Hematopoietic multipotent progenitor cell treated with erythropoietin and hydrocortisone succinate and interleukin-3 and kit ligand, for 8 days (in vitro differentiated cells): ENCODE data around the gene C1R.
A peak's percentile ranks its signal among the peaks of the same experiment; 100 is the strongest.

Source experiments
- DNase-seq: peaks from one replicate; pipeline ENCODE4 v3.0.0-alpha.2; 2015

C1R gene

GRCh38 chr12:7092229-7092985 is at the start of gene C1R:
Gene C1R (minus strand): TSS chr12:7092445. CDS start chr12:7092388, 57 bp downstream.
- DNase-seq: peak; percentile 70

DNA sequence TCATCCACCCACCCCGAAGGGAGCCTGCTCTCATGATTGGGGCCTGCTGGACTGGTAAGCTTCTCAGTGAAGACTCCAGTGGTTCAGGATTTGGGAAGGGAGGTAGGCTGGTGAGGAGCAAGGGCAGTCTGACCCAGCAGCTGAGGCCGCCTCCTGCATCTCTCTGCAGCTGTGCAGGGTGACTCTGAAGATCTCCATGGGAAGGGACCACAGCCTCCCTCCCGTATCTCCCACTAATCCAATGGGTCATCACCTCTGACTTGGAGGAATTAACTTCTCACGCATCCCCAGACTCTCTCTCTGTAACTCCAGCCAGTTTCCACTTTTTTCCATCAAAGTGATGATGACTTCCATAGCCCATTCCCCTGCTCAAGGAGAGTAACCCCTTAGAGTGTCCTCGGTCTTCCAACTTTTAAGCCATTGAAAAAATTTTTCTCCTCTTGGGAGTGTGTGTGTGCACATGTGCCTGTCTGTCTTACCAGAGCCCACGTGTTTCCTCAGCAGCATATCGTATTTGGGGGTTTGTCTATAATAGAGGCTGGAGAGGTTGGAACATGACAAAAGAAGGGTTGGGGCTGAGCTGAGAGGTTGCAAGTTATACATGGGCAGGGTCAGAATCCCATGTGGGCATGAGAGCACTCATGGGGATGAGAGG is 49.2 kb upstream of the C1R start:
- DNase-seq: no peak

- no peak for DNase-seq
Measured at GRCh38 chr12:7139200-7139599, 47.0 kb upstream of the C1R start.

DNA sequence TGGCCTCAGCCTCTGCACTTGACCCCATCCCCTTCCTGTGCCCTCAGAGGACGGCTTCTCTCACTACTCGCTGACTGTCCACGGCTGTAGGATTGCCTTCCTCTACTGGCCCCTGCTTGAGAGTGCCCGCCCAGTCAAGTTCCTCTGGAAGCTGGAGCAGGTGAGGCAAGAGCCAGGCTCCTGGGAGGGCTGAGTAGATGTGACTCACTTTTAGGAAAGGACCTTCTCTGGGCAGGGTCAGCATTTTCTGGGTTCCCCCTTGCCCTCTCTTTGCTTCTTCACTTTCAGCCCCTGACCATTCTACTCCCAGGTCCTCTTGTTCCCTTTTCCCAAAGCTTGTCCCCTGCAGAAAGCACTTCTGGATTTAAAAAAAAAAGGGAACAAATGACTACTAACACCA is 45.7 kb upstream of the C1R start:
- no peak for DNase-seq

- DNase-seq: no peak
Measured at GRCh38 chr12:7136676-7137075, 44.4 kb upstream of the C1R start.

GRCh38 chr12:7136071-7136470 is 43.8 kb upstream of the C1R start:
- DNase-seq: no peak

GRCh38 chr12:7134396-7135166 is 42.3 kb upstream of the C1R start:
- no peak for DNase-seq

DNA sequence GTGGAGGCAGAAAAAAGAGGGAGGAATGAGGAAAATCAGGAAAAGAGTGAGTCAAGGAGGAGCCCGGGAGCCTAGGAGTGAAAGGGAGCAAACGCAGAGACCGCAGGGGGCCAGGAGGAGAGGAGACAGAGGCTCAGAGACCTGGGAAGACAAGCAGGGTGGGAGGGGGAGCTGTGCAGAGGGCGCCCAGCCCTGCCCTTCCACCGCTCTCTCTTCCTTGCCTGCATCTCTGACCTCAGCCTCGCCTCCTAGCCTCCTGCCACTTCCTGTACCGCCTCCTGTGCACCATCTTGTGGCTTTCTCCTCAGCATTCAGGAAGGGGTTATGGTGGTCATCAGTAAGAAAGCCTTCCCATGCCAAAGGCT is 39.2 kb upstream of the C1R start:
- peak; percentile 31 for DNase-seq

DNA sequence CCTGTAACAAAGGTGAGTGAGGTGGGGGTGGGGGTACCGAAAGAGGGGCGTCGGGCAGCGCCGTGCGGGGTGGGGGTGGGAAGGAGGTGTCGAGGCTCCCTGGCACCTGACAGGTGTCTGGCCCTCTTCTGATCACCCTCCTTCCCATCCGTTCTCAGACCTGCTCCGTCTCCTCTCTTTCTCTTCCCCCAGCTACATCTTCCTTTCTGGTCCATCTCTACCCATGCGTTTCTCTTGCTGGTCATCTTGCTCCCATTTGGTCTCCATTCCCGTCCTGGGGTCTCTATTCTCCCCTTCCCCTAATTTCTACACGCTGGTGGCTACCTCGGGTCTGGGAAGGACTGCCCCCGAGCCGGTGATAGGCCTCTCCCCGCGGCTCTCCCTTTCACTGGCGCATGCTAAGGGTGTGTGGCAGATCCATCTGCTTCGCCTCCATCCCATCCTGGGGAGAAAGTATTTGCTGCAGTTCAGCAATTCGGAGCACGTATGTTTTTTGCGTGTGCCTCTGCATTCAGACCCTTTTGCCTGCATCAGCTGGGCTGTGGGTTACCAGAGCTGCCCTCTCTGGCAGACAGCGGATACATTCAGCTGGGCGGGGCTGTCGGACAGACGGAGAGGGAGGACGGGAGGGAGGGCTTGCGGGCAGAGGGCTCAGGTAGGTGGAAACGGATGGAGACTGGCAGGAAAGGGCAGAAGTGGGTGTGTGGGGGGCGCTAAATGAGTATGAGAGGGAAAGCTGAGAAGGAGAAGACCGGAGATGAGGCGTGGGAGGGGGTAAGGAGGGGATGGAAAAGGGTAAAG is 38.7 kb upstream of the C1R start:
- DNase-seq: peak; percentile 38

DNA sequence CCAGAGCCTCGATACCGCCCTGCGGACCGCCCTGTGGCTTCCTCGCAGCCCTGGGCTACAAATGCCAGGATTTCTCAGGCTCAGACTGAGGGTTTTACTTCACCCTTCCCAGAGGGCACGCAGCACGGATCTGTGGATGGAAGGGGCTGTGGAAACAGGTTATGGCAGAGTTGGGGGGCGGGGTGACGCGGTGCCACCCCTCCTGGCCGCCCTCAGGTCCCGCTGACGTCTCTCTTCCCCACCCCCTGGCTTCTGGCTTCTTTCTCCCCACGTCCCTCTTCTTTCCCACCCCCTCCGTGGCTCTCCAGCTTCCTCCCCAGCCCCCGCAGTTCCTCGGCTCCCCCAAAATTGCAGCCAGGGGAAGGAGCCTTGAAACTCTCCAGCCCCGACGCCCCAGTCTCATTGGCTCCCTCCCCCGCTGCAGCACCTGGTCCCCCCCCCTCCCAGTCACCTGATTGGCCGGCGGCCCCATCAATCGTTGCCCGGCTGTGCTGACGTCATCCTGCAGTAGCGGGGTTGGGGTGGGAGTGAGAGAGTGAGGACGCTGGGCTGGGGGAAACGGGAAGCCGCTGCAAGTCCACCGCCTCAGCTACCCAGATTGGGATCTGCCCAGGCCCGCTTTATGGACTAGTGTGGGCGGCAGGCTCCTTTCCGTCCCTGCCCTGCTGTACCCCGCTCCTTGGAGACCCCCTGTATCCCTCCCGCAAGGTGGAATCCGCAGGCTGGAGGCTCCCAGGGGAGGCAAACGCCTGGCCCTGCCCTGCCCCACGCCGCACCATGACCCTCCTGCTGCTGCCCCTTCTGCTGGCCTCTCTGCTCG is 37.8 kb upstream of the C1R start, which contains the start of gene CLSTN3:
CLSTN3 (plus strand) TSS at position 500 of the 820 bp plus-strand sequence; CDS start at position 778, 278 bp downstream.
- peak; percentile 56 for DNase-seq

GRCh38 chr12:7129287-7129871 is 37.1 kb upstream of the C1R start:
- no peak for DNase-seq

- DNase-seq: no peak
Measured at GRCh38 chr12:7128681-7129286, 36.5 kb upstream of the C1R start, which contains the start of gene RBP5. Gene RBP5 (minus strand): TSS chr12:7128889. CDS start chr12:7128775, 114 bp downstream.

DNA sequence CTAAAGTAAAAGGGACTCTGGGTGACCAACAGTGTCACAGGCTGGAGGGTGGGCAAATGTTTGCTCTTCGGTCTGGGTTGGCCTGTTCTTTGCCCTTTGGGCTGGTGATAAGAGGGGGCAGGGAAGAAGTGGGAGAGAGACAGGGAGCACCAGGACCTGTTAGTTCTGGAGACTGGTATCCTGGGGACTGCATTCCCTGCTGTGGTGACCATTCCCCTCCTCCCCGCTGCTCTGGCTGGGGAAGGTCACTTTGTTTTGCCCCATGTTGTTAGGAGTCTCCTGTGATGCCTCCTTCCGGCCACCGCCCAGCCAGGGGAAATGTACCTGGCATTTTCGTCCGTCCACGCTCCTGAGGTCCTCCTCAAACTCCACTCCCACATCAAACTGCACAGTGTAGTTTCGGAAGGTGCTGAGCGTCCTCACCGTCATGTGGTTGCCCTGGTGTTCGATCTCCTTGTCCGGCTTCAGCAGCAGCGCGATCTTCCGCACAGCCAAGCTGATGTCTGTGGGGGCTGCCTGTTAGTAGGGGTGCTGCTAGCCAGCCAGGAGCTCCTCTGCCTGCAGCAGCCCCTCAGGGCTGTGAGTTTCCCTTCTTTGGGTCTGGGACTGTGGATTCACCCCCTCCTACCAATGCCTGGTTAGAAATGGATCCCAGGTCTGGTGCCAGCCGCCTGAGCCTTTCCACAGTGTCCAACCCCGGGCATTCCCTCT is 35.8 kb upstream of the C1R start:
- DNase-seq: no peak

- no peak for DNase-seq
Measured at GRCh38 chr12:7125632-7126227, 33.5 kb upstream of the C1R start.

- no peak for DNase-seq
Measured at GRCh38 chr12:7123806-7124522, 31.7 kb upstream of the C1R start.

- DNase-seq: peak; percentile 79
Measured at GRCh38 chr12:7122811-7123769, 30.8 kb upstream of the C1R start.

DNA sequence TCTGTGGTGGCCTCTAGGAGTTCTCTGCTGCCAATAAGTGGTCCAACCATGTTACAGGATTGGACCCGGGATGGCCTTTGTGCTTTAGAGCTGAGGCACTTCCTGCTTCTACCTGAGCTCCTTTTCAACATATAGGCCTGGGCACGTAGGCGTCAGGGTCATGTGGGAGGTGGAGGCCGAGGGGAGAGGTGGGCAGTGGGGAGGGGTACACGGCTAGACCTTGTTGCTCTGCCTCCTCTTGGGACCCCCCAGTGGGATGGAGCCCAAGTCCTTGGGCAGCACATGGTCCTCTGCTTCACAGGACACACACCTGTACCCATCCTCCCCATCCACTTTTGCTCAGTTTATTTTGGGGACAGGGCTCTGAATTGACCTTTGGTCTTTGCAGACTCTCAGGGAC is 29.1 kb upstream of the C1R start:
- no peak for DNase-seq

DNA sequence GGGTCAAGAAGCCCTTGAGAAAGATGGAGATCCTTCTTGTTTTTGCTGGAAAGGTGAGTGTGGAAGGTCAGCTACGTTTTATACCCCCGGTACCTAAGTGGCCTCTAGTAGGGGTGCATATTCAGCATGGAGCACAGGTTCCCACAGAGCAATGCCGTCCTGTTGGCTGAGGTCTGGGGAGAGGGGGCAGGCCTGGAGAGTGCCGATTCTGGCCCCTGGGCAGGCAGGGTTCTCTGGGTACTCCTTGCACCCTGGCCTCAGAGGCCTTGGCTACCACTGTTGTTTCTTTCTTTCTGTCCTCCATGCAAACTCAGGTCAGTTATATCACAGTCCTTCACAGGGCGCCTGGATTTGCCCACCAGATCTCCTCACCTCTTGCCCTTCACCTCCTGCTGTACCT is 27.9 kb upstream of the C1R start:
- no peak for DNase-seq
